ENCODE measurements around the gene ZNF655.
A peak's percentile ranks its signal among the peaks of the same experiment; 100 is the strongest.

- TF ChIP-seq CTCF (conservative IDR thresholded peaks at IDR 0.05; ENCODE audit: low read depth in 2 of 2) (no peak), POLR2AphosphoS5 (IDR thresholded peaks at IDR 0.05; ENCODE audit: low read depth) (no peak), REST (IDR thresholded peaks at IDR 0.05; ENCODE audit: unreplicated experiment) (peak; percentile 41), EZH2phosphoT487 (IDR thresholded peaks at IDR 0.05; ENCODE audit: unreplicated experiment) (no peak), ZNF114 (CRISPR knock-in tag; IDR thresholded peaks at IDR 0.05) (no peak), CREB1 (CRISPR knock-in tag; IDR thresholded peaks at IDR 0.05; ENCODE audit: low read depth) (no peak)
Measured at GRCh38 chr7:99557196-99557607, 1.2 kb upstream of the ZNF655 start.

All from GM23338 (cell line).